ENCODE measurements around the gene C17orf75.

Gene C17orf75

DNA sequence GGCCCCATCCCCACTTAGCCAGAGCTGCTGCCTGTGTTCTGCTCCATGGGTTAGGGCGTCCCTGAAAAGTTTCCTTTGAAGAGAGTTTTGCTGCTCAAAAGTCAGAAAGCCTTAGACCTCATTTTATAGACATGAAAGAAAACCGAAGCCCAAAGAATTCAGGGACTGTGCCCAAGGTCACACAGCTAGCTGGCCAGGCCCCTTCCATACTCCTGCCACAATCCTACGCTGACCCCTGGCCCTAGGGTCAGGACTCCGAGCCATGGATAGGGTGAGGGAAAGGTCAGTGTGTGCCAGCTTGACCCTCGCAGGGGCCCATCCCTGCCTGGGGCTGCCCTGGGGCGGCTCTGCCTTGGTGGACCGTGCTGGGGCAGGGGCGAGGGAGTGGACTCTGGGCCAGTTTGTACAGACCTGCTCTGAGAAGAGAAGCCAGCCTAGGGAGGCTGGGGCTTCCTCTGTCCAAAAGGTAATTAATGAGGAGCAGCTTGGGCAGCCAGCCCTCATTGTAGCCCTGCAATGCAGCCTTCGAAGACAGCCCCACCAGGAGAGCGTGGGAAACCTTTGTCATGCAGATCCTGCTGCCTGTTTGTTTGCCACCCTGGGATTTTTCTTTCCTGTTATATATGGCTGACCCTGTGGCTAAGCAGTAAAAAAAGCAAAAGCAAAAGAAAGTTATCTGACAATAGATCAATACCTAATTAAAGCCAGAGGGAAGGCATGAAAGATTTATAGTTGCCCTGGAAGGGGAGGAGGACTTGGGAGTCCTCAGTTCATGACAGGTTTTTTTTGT is 38.9 kb downstream of the C17orf75 start:
- no peak for DNase-seq

DNA sequence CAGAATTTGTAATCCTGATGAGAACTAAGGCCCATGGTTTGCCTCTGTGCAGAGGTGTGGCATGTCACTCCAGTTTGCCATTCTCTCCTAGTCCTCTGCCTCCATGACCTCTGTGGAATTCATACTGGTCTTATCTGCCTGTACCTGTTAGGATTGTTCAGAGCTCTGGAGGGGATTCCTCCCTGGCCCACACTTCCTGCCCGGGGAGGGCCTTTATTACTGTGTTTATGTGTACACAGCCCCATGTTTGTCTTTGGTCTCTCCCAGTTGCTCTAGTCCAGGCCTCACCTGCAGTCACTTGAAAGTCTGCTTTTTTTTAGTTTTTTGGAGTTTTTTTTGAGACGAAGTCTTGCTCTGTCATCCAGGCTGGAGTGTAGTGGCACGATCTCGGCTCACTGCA is 39.9 kb downstream of the C17orf75 start:
- no peak for DNase-seq

GRCh38 chr17:32299580-32300164 is 42.3 kb downstream of the C17orf75 start:
- no peak for DNase-seq

DNA sequence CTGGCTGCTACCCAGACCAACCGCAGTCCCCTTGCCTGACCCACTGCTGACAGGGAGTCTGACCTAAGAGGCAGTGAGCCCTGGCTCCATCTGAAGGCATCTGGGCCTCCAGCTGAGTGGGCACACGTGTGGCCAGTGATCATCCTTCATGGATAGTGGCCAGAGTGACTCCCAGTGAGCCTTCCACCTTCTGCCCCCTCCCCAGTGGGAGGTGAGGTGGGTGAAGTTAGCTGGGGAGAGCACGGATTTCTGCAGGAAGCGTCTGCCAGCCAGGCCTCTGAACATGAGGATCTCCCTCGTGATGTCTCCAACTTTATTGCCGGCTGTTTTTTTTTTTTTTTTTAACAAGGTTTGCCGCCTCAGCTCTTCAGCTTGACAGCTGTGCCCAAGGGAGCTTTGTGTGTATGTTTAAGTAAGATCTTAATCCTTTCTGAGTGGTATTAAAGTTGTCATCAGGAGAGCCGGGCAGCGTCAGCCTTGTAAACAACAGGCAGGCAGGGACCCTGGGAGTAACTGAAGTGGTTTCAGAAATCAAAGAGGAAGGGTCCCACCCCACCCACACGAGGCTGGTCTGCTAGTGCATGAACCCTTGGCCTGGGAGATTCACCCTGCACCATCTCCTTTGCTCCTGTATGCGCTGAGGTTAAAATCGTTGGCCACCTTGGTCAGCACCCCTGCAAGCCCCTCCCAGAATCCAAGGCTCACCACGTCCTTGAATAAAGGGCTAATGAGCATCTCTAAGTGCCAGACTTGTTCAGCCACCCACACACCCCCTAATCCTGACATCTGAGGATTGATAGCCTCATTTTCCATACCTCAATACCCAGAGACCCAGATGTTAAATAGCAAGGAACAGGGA is 43.0 kb downstream of the C17orf75 start:
- no peak for DNase-seq

- DNase-seq, result no peak
Measured at GRCh38 chr17:32298298-32298697, 43.7 kb downstream of the C17orf75 start.

DNA sequence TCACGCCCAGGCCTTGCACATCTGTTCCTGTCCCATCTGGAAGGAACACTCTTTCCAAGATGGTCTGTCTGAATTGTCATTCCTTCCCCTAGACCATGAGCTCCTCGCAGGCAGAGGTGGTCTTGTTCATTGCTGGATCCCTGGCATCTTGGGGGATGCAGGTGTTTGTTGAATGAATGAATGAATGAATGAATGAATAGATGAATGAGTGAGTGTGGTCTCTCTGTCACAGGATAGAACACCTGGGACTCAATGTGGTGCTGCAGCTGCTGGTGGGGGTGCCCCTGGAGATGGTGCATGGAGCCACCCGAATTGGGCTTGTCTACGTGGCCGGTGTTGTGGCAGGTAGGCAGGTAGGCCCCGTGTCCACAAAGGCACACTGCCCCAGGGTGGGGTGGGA is 44.1 kb downstream of the C17orf75 start:
- DNase-seq, result no peak

DNA sequence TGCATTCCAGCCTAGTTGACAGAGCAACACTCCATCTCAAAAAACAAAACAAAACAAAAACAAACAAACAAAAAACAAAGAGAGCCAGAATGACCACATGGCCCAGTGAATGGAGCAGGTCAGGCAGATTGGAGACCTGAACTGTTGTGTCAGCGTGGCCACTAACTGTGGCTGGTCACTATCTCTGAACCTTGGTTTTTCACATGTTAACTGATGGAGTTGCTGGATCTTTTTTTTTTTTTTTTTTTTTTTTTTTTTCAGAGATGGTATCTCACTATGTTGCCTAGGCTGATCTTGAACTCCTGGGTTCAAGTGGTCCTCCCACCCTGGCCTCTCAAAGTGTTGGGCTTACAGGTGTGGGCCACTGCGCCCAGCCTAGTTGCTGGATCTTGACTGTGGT is 44.5 kb downstream of the C17orf75 start:
- no peak for DNase-seq

GRCh38 chr17:32292094-32292493 is 49.9 kb downstream of the C17orf75 start:
- DNase-seq, result no peak

DNA sequence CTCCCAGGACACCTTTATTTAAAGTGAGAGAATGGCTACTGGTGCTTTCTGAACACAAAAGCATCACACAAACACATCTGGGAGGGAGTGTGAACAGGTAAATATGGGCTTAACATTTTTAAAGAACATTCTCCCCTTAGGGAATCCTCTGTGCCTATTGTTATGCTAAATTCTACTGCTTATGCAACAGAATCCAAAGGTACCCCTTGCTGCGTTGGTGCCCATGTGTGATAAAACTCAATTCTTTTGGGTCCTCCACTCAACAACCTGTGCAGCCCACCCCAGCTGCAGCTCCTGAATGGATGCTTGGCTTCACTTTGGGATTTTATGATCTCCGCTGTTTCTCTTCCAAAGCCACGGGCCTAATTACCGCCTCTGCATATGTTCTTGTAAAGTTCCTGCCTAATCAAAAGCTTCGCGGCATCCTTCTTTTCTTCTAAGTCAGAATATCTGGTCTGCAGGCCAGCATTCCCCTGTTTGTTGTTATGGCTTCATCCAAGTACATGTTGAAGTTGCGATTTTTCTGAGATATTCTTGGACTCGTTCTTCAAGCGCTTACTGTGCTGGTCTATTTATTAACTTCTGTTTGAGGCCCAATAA is 52.4 kb downstream of the C17orf75 start:
- DNase-seq, result no peak

GRCh38 chr17:32288615-32289014 is 53.4 kb downstream of the C17orf75 start:
- DNase-seq, result no peak

DNA sequence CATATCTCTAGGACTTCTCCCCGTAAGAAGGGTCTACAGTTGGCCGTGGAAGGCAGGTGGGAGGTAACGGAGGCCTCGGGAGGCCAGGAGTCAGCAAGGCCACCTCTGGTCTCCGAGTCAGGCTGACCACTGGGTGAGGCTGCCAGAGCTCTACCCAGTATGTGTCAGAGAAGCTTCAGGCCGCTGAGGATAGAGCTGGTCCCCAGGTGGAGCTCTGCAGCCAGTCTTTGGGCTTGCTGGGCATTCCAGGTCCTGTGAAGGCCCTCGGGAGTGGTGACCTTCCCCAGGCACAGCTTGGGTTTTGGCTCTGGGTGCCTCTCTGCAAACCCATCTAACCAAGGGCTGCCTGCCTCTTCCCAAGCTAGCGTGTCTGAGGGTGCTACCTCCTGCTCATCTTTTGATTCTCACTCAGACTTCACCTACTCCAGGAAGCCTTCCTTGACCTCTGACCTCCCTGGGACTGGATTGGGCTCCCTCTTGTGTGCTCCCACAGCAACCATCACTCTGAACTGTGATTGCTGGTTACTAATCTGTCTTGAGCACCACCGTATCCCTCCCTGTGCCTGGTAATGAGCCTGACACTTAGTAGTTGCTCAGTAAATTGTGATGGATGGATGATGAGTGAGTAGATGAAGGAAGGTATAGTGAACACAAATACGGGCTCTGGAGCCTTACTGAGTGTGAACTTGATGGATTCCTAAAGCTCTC is 54.0 kb downstream of the C17orf75 start:
- DNase-seq, result no peak

- DNase-seq, result no peak
Measured at GRCh38 chr17:32286518-32286900, 55.5 kb downstream of the C17orf75 start.

GRCh38 chr17:32285746-32286517 is 56.0 kb downstream of the C17orf75 start:
- no peak for DNase-seq

- DNase-seq, result no peak
Measured at GRCh38 chr17:32285306-32285705, 56.7 kb downstream of the C17orf75 start.

DNA sequence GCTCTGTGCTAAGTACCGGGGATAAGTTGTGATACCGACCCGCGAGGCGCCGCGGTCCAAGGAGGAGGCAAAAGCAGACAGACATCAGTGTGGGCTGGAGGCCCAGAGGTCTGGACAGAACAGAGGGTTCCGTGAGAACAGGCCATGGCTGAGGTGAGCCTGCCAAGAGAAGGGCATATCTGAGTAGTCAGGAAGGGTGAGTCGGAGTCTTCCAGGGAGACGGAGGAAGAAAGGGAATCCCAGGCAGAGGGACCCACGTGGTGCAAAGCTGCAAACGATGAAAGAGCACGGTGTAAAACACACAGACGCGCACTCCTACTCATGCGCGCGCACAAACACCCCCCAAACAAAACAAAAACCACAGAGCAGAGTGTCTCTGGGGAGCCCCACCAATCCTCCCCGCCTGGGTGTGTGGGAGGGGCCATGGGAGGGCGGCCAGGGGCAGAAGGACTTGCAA is 58.2 kb downstream of the C17orf75 start:
- no peak for DNase-seq

DNA sequence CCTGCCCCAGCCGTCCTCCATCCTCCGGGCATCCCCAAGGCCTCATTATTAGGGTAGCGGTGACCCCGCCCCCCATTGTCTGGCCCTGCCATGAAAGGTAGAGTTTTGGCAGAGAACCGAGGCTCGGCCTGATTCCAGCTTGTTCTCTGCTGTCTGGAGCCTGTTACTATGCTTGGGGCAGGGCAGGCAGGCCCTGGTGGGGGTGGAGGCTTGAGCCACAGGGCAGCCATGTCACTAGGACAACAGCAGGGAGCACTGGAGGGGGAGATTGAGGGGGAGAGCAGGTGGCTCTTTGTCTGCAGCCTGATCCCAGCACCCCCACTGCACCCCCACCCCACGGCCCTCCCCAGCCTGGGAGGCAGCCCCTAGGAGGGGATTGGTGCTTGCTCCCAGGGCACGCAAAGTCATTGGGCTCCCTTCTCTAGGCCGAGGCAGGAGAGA is 60.9 kb downstream of the C17orf75 start:
- DNase-seq, result peak; percentile 81

- no peak for DNase-seq
Measured at GRCh38 chr17:32279891-32280716, 61.9 kb downstream of the C17orf75 start.

DNA sequence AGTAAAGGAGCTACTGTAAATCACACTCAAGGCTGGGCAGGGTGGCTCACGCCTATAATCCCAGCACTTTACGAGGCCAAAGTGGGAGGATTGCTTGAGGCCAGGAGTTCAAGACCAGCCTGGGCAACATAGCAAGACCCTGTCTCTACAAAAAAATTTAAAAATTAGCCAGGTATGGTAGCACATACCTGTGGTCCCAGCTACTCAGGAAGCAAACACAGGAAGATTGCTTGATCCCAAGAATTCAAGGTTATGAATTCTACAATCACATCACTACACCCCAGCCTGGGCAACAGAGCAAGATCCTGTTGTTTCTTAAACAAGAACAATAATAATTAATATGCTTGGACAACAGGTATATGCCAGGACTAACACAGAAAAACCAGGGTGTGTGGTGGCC is 63.2 kb downstream of the C17orf75 start:
- no peak for DNase-seq
